Sigmoid colon (tissue), 7 donors: Measurements from ENCODE around the gene GSN. TPM values are rescaled to one million over a fixed set of nuclear protein-coding genes. Genes with fewer than 3 reads are reported as not detected.

Source experiments
- DNase-seq: peaks from one replicate; pipeline ENCODE4 v3.0.0-alpha.2; 2019
- H3K27ac ChIP-seq, 4 donors: fragments of 200-600 bp; sonication (generic); one replicate each; pipeline ENCODE4 v1.5.1; 2016 to 2019; ENCODE audit warnings: mild to moderate bottlenecking in 1 of 4
- H3K27me3 ChIP-seq, 3 donors: fragments of 200-600 bp; sonication (generic); one replicate each; pipeline ENCODE4 v1.5.1; 2019; ENCODE audit warnings: mild to moderate bottlenecking in 1 of 3
- H3K36me3 ChIP-seq, 4 donors: fragments of 200-600 bp; sonication (generic); one replicate each; pipeline ENCODE4 v1.5.1; 2016 to 2019
- H3K4me1 ChIP-seq, 4 donors: fragments of 200-600 bp; sonication (generic); one replicate each; pipeline ENCODE4 v1.5.1; 2017 to 2019
- H3K4me3 ChIP-seq, 4 donors: fragments of 200-600 bp; sonication (generic); one replicate each; pipeline ENCODE4 v1.5.1; 2017 to 2019; ENCODE audit warnings: mild to moderate bottlenecking in 2 of 4, moderate library complexity in 1 of 4
- H3K9me3 ChIP-seq, 4 donors: fragments of 200-600 bp in 3 of 4; sonication (generic) in 3 of 4; one replicate each; pipeline versions ENCODE4 v1.5.1 to v1.6.1; 2013 to 2019
- EP300 ChIP-seq, 4 donors: sonication (generic); formaldehyde crosslinking; IDR thresholded peaks; one replicate each; pipeline ENCODE4 v1.6.1; 2017; ENCODE audit warnings: antibody characterized with exemption in 4 of 4
- POLR2A ChIP-seq, 2 donors: fragments of 450-650 bp; IDR thresholded peaks; one replicate each; pipeline ENCODE4 v1.6.1; 2016; ENCODE audit warnings: antibody characterized with exemption in 2 of 2, mild to moderate bottlenecking in 2 of 2, moderate library complexity in 2 of 2
- POLR2AphosphoS5 ChIP-seq, 4 donors: sonication (generic); formaldehyde crosslinking; IDR thresholded peaks; one replicate each; pipeline ENCODE4 v1.6.1; 2017; ENCODE audit warnings: antibody characterized with exemption in 4 of 4
- WGBS, 2 donors: extraction: QIAGEN DNeasy Blood & Tissue Kit; methylation state at CpG; one replicate each; pipeline ENCODE4 v1.1.7; 2013; 5-methylcytosine and 5-hydroxymethylcytosine counted together
- intact Hi-C: fragments of 100-400 bp; cut with DNase I; formaldehyde crosslinking; loops from one replicate; pipeline ENCODE4 v1.15.1; 2023
- polyA plus RNA-seq, 3 donors: library from polyadenylated mRNA; stranded (reverse); fragments of 200-250 nt; gene quantifications; one replicate each; pipeline ENCODE4 v1.2.3, GENCODE V29; 2013
- total RNA-seq, 4 donors: library from RNA; depleted of rRNA; stranded (reverse); fragments of >200 nt; gene quantifications; one replicate each; pipeline ENCODE4 v1.1.0, GENCODE V29; 2016
- TF ChIP-seq, protein P1 (sequence below), 4 experiments: fragments of 450-650 bp in 3 of 4; fragments of 200-600 bp in 1 of 4; IDR thresholded peaks; one replicate each; pipeline ENCODE4 v1.5.1; 2016 to 2019; ENCODE audit warnings: antibody characterized with exemption in 4 of 4, mild to moderate bottlenecking in 3 of 4, moderate library complexity in 2 of 4
- donor health status: healthy with polysubstance abuse.
- donor health status: Bipolar disorder and iron deficiency.
- donor health status: healthy.

Gene GSN
- total and polyA plus RNA-seq, 7 donors: 333 to 2,826 (median 1,610) TPM

DNA sequence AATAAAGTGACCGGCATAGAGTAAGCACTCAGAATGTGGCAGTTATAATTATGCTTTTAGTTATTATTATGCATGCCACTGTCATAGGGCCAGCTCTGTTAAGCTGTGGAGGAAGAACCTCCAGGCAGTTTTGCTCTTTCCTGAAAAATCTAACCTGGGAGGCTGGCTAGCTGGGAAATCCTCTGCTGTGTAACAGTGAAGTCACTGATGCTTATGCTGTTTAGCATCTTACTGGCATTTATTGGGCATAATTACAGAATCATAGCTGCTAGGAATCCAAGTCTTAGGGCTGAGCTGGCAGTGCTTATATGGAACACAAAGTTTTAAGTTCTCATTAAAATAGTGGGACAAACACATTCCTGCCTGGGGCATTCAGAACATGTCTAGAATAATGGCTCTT, 5.5 kb upstream of the GSN start:
- TF ChIP-seq, protein P1, sequence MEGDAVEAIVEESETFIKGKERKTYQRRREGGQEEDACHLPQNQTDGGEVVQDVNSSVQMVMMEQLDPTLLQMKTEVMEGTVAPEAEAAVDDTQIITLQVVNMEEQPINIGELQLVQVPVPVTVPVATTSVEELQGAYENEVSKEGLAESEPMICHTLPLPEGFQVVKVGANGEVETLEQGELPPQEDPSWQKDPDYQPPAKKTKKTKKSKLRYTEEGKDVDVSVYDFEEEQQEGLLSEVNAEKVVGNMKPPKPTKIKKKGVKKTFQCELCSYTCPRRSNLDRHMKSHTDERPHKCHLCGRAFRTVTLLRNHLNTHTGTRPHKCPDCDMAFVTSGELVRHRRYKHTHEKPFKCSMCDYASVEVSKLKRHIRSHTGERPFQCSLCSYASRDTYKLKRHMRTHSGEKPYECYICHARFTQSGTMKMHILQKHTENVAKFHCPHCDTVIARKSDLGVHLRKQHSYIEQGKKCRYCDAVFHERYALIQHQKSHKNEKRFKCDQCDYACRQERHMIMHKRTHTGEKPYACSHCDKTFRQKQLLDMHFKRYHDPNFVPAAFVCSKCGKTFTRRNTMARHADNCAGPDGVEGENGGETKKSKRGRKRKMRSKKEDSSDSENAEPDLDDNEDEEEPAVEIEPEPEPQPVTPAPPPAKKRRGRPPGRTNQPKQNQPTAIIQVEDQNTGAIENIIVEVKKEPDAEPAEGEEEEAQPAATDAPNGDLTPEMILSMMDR (IDR thresholded peaks at IDR 0.05): no peak
- TF ChIP-seq EP300 (IDR thresholded peaks at IDR 0.05): peak; percentile 83 to 98 (median 96)
- peak; percentile 92 to 96 (median 96) for TF ChIP-seq POLR2AphosphoS5 (IDR thresholded peaks at IDR 0.05)
- no peak for TF ChIP-seq POLR2A (IDR thresholded peaks at IDR 0.05)
- peak overlapping the region; percentile 56 to 99 (median 97) for H3K27ac ChIP-seq
- intact Hi-C loops: no loop called here
- no peak overlapping the region for H3K4me3 ChIP-seq
- no peaks in the 10 kb centered on the region for H3K27me3 ChIP-seq
- WGBS, 2 donors: 96 to 97% methylated on average over 1 of the region's 1 CpG
- H3K36me3 ChIP-seq: no peaks in the 10 kb centered on the region
- peaks cover 0 to 72% (median 47%) of the 10 kb centered on the region in 4 donors for H3K4me1 ChIP-seq
- H3K9me3 ChIP-seq: no peaks in the 10 kb centered on the region
- DNase-seq: peak; percentile 71

DNA sequence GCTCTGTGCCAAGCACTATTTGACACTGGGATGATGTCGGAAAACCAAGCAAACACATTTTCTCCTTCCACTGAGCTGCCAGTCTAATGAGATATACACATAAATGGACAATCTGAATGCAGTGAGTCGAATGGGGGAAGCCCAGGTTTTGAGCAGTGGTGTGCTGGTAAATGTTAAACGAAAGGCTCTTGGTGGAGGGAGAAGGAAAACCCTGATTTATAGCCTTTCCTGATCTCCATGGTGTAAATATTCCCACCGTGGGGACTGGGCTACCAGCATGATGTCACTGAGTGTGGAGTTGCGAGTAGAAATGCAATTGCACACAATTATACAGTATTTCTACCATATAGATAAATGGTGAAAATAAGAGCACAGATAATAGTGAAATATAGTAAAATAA, 5.0 kb upstream of the GSN start:
- WGBS, 2 donors: 78 to 85% methylated on average over 5 of the region's 5 CpGs
- Histone ChIP-seq H3K27me3 (no peaks in the 10 kb centered on the region), H3K27ac (peak overlapping the region; percentile 56 to 99 (median 97))

GRCh38 chr9:121266356-121266755, 1.6 kb upstream of the GSN start:
- H3K27me3 ChIP-seq: no peaks in the 10 kb centered on the region
- H3K9me3 ChIP-seq: no peaks in the 10 kb centered on the region
- WGBS, 2 donors: 86 to 96% methylated on average over 3 of the region's 3 CpGs
- no peak for DNase-seq
- no peaks in the 10 kb centered on the region for H3K36me3 ChIP-seq
- no peak for TF ChIP-seq POLR2AphosphoS5 (IDR thresholded peaks at IDR 0.05)
- TF ChIP-seq POLR2A (IDR thresholded peaks at IDR 0.05): no peak
- TF ChIP-seq, protein P1 (IDR thresholded peaks at IDR 0.05): no peak
- TF ChIP-seq EP300 (IDR thresholded peaks at IDR 0.05): no peak
- H3K27ac ChIP-seq: peak overlapping the region; percentile 94 to 99 (median 97)
- H3K4me3 ChIP-seq: no peak overlapping the region
- intact Hi-C loops: loop anchor here (5.0 kb wide), 1 partner anchor 106 kb away; the partner anchor contains the start of gene STOM
- H3K4me1 ChIP-seq: peaks cover 0 to 81% (median 60%) of the 10 kb centered on the region in 4 donors

More for the DNA sequence above, 5.0 kb upstream of the GSN start:
- TF ChIP-seq, protein P1 (IDR thresholded peaks at IDR 0.05): no peak
- peak in 2 of 4 donors; percentile 64 to 79 for TF ChIP-seq EP300 (IDR thresholded peaks at IDR 0.05)
- TF ChIP-seq POLR2AphosphoS5 (IDR thresholded peaks at IDR 0.05): peak; percentile 45 to 79 (median 60)
- no peak for TF ChIP-seq POLR2A (IDR thresholded peaks at IDR 0.05)
- H3K4me3 ChIP-seq: no peak overlapping the region
- peak; percentile 68 for DNase-seq
- no peaks in the 10 kb centered on the region for H3K9me3 ChIP-seq
- H3K4me1 ChIP-seq: peaks cover 0 to 76% (median 50%) of the 10 kb centered on the region in 4 donors
- intact Hi-C loops: no loop called here
- no peaks in the 10 kb centered on the region for H3K36me3 ChIP-seq

DNA sequence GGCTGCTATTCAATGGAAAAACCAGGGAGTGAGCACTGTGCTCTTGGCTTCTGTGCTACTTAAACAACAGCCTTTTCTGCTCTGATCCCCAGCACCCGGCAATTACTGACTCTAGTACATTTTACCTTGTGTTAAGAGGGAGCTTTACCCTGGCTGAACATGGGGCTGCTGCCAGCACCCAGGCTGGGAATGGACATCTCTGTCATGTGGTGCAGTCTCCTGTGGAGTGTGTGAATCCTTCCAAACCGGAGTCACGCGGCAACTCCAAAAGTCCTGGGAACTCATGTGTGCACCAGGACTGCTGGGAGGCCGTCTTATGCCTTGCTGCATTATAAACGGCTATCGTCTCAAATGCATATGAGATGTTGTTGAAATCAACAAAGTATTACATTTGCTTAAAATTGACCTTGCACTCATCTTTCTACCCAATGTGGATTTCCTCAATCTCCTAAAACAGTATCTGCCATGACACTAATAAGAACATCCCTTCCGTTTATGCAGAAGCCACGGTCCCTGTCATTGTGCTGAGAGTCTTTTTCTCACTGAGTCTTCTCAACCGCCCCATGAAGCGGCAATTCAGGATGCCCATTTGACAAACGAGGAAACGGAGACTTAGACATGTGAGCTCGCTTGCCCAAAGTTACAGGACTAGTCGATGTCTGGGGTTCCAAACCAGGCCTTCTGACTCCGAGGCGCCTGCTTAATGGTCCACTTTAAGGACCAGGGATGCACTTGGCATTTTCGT, 884 bp upstream of the GSN start:
- H3K36me3 ChIP-seq: no peaks in the 10 kb centered on the region
- 68 to 83% methylated on average over 18 of the region's 18 CpGs for WGBS, 2 donors
- no peaks in the 10 kb centered on the region for H3K27me3 ChIP-seq
- peak; percentile 95 for DNase-seq
- no peaks in the 10 kb centered on the region for H3K9me3 ChIP-seq
- H3K4me3 ChIP-seq: peak overlapping the region; percentile 26 to 96 (median 92)
- intact Hi-C loops: loop anchor here (5.0 kb wide), 1 partner anchor 105 kb away; the partner anchor contains the start of gene STOM
- TF ChIP-seq, protein P1 (IDR thresholded peaks at IDR 0.05): no peak
- TF ChIP-seq EP300 (IDR thresholded peaks at IDR 0.05) (peak in 1 of 4 donors; percentile 91), POLR2AphosphoS5 (IDR thresholded peaks at IDR 0.05) (peak; percentile 45 to 88 (median 60)), POLR2A (IDR thresholded peaks at IDR 0.05) (no peak)
- H3K4me1 ChIP-seq: peaks cover 0 to 81% (median 60%) of the 10 kb centered on the region in 4 donors
- peak overlapping the region; percentile 94 to 99 (median 97) for H3K27ac ChIP-seq
